ENCODE results near the gene GLRX5.
A peak's percentile ranks its signal among the peaks of the same experiment; 100 is the strongest.
"Not testable (repeated sequence)": the region's sequence is repeated elsewhere in the genome, so short reads cannot be mapped to it uniquely, and the experiment has no call there.

The GLRX5 gene

DNA sequence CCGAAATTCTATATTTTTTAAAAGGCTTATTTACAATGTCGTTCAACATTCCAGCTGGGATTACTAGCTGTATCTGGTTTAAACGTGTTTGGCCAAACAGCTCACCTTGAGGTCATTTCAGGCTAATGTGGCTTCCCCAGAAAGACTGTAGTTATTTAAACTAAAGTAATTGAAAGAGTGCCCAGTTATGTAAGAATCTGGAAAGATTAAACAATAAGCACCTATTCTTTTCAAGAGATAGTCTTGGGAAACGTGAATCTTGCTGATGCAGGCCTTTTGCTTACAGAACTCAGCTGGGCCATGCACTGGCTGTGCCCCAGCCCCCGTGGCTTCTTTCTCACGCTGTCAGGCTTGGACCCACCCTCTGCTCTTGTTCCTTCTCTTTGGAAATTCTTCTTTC lies 24.4 kb downstream of the GLRX5 start:
- no peak for DNase-seq (ENCODE audit: low spot score)

DNA sequence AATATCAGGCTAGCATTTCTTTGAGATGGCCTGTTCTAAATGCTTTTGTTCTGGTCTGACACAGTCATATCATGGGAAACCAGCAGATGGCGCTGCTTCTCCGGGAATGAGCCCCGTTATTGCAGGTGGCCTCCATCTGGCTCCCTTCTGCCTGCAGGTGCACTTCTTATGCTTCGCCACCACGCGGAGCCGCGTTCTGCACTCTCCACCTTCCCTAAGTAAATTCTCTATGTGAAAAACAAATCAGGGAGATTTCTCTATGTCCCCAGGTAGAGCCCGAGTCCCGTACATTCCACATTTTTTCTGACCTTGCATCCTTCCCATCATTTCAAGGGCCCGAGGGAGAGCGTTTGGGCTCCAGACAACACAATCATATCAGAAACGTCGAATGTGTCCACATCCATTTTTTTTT lies 26.2 kb downstream of the GLRX5 start:
- DNase-seq (ENCODE audit: low spot score), result peak; percentile 80

DNA sequence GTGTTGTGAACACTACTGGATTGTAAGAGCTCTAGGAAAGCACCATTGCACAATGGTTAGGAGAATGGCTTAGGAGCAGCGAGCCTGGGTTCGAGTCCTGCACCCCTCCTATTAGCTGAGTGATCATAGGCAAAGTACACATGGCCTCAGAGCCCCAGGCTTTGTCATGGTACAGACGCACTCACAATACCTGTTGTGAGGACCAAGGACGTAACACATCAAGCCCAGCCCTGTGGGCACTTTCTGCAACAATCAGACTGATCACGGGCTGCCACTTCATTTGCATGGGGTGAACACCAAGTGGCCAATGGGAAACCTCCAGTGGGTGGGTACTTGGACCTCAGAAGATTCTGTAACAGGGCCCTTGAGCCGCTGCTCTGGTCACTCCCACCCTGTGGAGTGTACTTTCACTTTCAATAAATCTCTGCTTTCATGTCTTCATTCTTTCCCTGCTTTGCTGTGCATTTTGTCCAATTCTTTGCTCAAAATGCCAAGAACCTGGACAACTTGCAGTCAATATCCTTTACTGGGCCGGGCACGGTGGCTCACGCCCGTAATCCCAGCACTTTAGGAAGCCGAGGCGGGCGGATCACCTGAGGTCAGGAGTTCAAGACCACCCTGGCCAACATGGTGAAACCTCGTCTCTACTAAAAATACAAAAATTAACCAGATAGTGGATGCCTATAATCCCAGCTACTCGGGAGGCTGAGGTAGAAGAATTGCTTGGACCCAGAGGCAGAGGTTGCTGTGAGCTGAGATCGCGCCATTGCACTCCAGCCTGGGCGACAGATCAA lies 28.2 kb downstream of the GLRX5 start:
- peak; percentile 9 for DNase-seq (ENCODE audit: low spot score)

DNA sequence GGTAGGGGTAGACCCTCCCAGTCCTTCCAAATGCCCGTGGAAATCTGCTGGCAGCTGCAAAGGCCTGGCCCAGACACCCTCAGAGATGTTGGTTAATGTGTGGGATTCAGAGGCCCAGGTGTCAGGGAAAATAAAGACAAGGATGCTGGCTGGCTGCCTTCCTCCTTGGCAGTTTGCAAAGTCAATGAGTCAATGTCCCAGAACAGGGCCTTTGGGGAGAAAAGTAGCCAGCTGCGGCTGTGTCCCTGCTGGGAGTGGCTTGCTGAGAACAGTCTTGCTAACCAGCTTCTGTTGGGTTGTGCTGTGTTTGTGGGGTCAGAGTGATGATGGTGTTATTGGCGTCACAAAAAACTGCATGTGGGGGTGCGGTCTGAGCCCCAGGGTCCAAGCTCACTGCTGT lies 29.2 kb downstream of the GLRX5 start:
- DNase-seq (ENCODE audit: low spot score), result peak; percentile 10

DNA sequence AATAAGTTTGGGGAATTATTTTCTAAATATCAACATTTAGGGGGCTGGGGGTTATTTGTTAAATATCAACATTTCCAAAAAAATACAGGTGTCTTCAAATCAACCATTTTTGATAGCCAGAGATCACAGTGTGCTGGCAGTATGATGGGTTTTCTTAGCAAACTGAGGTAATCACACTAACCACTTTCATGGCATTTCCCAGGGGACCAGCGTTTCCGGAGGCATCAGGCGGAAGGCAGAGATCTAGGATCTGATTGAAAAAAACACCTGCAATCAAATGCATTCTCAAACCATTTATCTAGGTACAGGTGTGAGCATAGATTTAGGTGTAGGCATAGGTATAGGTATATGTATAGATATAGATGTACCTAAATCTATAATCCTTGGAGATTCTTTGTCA lies 34.6 kb downstream of the GLRX5 start:
- no peak for DNase-seq (ENCODE audit: low spot score)

DNA sequence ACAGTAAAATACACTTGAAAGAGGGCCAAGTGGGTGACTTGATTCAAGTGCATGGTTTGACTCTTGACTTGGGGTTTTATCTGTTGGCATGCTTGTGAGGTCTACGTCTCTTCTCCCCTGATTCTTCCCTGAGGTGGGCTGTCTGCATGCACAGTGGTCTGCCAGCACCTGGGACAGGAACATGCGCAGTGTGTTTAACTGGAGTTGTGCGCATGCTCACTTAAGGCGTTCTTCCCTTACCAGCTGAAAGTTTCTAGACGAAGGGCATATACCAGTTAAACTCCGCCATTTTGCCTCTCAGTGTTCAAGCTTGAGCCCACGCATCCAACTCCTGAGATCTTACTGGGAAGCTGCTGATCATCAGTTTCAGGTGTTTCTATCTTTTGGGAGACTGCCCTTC lies 38.5 kb downstream of the GLRX5 start:
- DNase-seq (ENCODE audit: low spot score), result no peak

DNA sequence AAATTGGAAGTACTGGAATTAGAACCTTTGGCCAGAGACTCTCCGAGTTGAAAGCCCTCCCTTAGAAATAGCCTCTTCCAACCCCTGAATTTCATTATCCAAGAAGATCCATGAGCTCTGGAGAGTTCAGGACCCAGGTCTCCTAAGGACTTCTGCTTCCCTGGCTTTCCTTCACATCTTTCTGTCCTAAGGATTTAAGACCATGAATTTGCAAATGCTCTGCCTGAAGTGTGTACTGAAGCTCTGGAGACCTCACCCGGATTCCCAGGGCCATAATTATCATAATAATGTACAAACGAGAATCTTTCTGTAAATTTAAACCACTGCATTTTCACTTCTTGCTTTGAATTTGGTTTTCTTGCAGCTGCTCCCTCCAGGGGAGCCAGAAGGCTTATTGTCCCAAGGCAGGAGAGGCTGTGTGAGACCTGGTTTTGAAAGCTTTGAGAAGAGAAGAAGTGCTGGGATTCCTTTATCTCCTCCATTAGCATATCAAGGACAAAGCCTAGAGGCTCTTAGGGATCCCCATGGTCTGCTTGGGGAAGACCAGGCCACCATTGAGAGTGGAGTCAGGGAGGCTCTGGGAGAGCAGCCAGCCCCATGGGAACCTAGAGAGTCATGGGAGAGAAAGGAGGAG lies 41.1 kb downstream of the GLRX5 start:
- DNase-seq (ENCODE audit: low spot score), result no peak

DNA sequence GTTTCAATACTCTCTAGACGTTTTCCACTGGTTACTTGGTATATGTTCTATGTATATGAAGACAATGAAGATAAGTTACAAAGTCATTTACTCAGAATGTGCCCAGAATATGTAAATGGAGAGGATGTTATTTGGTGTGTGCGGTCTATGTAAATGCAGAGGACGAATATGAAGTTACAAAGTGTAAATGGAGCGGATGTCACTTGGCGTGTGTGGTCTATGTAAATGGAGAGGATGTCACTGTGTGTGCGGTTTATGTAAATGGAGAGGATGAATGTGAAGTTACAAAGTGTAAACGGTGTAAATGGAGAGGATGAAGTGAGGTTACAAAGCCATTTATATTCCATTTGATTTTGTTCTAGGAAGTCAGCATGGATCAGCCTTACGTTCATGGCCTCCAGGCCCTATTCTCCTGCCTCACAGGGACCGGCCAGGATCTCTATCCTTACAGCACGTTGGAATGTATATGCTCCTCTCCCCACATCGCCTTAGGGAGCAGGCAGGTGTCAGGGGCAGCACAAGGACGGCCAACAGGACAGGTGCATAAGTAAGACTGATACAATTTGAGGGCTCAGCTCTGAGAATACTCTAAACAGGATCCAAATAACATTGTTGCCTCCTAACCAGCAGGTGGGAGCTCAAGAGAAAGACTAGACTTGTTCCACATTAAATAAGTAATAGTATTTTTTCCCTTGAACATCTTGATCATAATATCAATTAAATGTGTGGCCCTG lies 42.4 kb downstream of the GLRX5 start:
- DNase-seq (ENCODE audit: low spot score), result no peak

DNA sequence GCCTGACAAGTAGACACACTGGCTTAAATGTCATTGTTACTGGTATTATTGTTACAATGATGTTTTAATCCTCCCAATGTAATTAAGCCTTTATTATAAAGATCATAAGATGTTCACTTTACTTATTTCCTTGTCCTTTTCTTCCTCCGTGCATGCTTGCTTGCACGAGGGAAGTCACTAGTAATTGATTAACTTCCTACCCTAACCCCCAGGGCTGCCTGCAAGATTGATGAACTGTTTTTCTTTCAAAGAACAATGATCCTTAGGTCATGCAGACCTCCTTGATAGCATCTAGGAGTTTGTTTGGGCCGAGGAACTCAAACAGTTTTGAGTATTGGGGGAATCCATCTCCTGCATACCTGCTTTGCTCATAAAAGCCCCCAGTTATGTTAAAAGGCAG lies 43.0 kb downstream of the GLRX5 start:
- no peak for DNase-seq (ENCODE audit: low spot score)

DNA sequence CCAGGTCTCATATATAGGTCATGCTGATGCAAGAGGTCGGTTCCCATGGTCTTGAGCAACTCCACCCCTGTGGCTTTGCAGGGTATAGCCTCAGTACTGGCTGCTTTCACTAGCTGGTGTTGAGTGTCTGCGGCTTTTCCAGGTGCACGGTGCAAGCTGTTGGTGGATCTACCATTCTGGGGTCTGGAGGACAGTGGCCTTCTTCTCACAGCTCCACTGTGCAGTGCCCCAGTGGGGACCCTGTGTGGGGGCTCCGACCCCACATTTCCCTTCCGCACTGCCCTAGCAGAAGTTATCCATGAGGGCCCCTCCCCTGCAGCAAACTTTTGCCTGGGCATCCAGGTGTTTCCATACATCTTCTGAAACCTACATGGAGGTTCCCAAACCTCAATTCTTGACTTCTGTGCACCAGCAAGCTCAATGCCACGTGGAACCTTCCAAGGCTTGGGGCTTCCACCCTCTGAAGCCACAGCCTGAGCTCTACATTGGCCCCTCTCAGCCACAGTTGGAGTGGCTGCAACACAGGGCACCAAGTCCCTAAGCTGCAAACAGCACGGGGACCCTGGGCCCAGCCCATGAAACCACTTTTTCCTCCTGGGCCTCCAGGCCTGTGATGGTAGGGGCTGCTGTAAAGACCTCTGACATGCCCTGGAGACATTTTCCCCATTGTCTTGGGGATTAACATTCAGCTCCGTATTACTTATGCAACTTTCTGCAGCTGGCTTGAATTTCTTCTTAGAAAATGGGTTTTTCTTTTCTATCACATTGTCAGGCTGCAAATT lies 49.2 kb downstream of the GLRX5 start:
- DNase-seq (ENCODE audit: low spot score), result not testable (repeated sequence)

DNA sequence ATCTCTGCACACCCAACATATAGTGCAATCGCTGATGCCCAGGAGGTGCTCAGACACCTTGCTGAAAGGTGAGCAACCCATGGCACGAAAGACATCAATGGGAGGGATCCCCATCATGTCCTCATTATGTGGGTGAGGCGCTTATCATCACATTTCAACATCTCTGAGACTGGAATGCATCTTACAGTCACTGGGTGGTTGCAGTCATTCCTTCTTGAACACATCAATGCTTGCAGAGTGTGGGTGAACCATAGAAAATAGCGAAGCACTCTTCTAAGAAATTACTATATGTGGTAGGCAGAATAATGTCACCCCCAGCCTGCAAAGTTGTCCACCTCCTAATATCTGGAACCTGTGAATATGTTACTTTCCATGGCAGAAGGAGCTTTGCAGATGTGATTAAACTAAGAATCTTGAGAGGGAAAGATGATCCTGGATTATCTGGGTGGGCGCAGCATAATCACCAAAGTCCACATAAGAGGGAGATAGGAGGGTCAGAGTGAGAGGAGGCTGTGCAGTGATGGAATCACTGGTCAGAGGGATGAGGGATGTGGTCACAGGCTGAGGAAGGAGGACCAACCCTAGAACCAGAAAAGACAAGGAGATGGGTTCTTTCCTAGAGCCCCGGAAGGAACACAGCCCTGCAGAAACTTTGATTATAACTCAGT lies 51.2 kb downstream of the GLRX5 start:
- DNase-seq (ENCODE audit: low spot score), result no peak

DNA sequence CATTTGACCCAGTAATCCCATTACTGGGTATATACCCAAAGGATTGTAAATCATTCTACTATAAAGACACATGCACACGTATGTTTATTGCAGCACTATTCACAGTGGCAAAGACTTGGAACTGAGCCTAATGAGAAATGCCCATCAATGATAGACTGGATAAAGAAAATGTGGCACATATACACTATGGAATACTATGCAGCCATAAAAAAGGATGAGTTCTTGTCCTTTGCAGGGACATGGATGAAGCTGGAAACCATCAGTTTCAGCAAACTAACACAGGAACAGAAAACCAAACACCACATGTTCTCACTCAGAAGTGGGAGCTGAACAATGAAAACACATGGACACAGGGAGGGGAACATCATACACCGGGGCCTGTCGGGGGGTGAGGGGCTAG lies 56.3 kb downstream of the GLRX5 start:
- DNase-seq (ENCODE audit: low spot score), result not testable (repeated sequence)
